LNCaP clone FGC (cell line): ENCODE results near the gene XRN2.

Experiments used
- DNase-seq: peaks from one replicate; pipeline ENCODE4 v3.0.0-alpha.2; 2011; ENCODE audit warnings: low read depth
- H3K4me3 ChIP-seq: 2 replicates; pipeline ENCODE4 v1.5.1; 2011; ENCODE audit warnings: mild to moderate bottlenecking, low read depth, low read length, control low read depth
- CTCF ChIP-seq: IDR thresholded peaks from 2 replicates; pipeline ENCODE4 v1.5.1; 2012; ENCODE audit warnings: mild to moderate bottlenecking; ENCODE audit not compliant: control insufficient read depth, insufficient read depth; ENCODE audit errors: extremely low read depth

Gene XRN2

GRCh38 chr20:21279706-21280521 is 23.2 kb upstream of the XRN2 start:
- no peak for DNase-seq
- no peak for TF ChIP-seq CTCF
- no peak overlapping the region for H3K4me3 ChIP-seq

GRCh38 chr20:21280522-21281016 is 22.6 kb upstream of the XRN2 start:
- no peak for TF ChIP-seq CTCF
- no peak overlapping the region for H3K4me3 ChIP-seq
- no peak for DNase-seq

GRCh38 chr20:21286775-21287174 is 16.4 kb upstream of the XRN2 start:
- TF ChIP-seq CTCF: no peak
- no peak for DNase-seq

GRCh38 chr20:21288587-21289370 is 14.4 kb upstream of the XRN2 start:
- H3K4me3 ChIP-seq: no peak overlapping the region
- TF ChIP-seq CTCF: no peak
- no peak for DNase-seq

More at GRCh38 chr20:21286775-21287174, 16.4 kb upstream of the XRN2 start:
- H3K4me3 ChIP-seq: no peak overlapping the region

- TF ChIP-seq CTCF: no peak
- H3K4me3 ChIP-seq: no peak overlapping the region
- no peak for DNase-seq
Measured at GRCh38 chr20:21289651-21290050, 13.5 kb upstream of the XRN2 start.

- no peak overlapping the region for H3K4me3 ChIP-seq
- DNase-seq: no peak
- no peak for TF ChIP-seq CTCF
Measured at GRCh38 chr20:21291026-21291425, 12.1 kb upstream of the XRN2 start.

GRCh38 chr20:21294755-21295154 is 8.4 kb upstream of the XRN2 start:
- no peak for DNase-seq
- no peak overlapping the region for H3K4me3 ChIP-seq
- TF ChIP-seq CTCF: no peak
